Natural killer cell (primary cell): ENCODE data around the gene CYSRT1. TPM values are rescaled to one million over a fixed set of nuclear protein-coding genes. Genes with fewer than 3 reads are reported as not detected.
"Not testable (repeated sequence)": the region's sequence is repeated elsewhere in the genome, so short reads cannot be mapped to it uniquely, and the experiment has no call there.

Experiments used
- ATAC-seq, 3 donors: fragments of 150-1000 bp in 2 of 3; fragments of 200-7000 bp in 1 of 3; cut with Tn5 transposase; 1 replicate in 1 of 3; 2 replicates in 2 of 3; pipeline ENCODE4 v1.10.0; 2021; ENCODE audit warnings: mild to moderate bottlenecking in 2 of 3, moderate library complexity in 2 of 3
- DNase-seq, 2 donors: peaks; one replicate each; pipeline versions ENCODE4 v3.0.0 to v3.0.0-alpha.2; 2013 to 2021; ENCODE audit warnings: mixed read lengths in 1 of 2
- H3K27ac ChIP-seq: one replicate; pipeline ENCODE4 v1.5.1; 2013; ENCODE audit warnings: mild to moderate bottlenecking, low read length
- H3K27me3 ChIP-seq: one replicate; pipeline ENCODE4 v1.6.1; 2013; ENCODE audit warnings: low read length; ENCODE audit not compliant: control insufficient read depth, insufficient read depth
- H3K36me3 ChIP-seq: one replicate; pipeline ENCODE4 v1.6.1; 2013; ENCODE audit warnings: low read length; ENCODE audit not compliant: control insufficient read depth, insufficient read depth
- H3K4me1 ChIP-seq: one replicate; pipeline ENCODE4 v1.6.1; 2013; ENCODE audit warnings: low read length; ENCODE audit not compliant: control insufficient read depth, insufficient read depth
- H3K4me3 ChIP-seq: one replicate; pipeline ENCODE4 v1.5.1; 2013; ENCODE audit warnings: low read length
- H3K9me3 ChIP-seq: one replicate; pipeline ENCODE4 v1.6.1; 2013; ENCODE audit warnings: low read length; ENCODE audit not compliant: control insufficient read depth, insufficient read depth
- H3K27ac Mint-ChIP-seq, 2 donors: one replicate each; pipeline ENCODE4 v1.8.0; 2022; ENCODE audit warnings: mild to moderate bottlenecking in 2 of 2, mixed read lengths in 2 of 2, moderate library complexity in 1 of 2
- H3K27me3 Mint-ChIP-seq, 2 donors: one replicate each; pipeline ENCODE4 v1.8.0; 2022; ENCODE audit warnings: low read depth in 2 of 2, mixed read lengths in 2 of 2
- H3K36me3 Mint-ChIP-seq: one replicate; pipeline ENCODE4 v1.8.0; 2022; ENCODE audit warnings: mixed read lengths
- H3K4me1 Mint-ChIP-seq, 2 donors: one replicate each; pipeline ENCODE4 v1.8.0; 2022; ENCODE audit warnings: mixed read lengths in 2 of 2
- H3K4me3 Mint-ChIP-seq: one replicate; pipeline ENCODE4 v1.8.0; 2022; ENCODE audit warnings: mild to moderate bottlenecking, moderate library complexity, mixed read lengths
- H3K9me3 Mint-ChIP-seq, 2 donors: one replicate each; pipeline ENCODE4 v1.8.0; 2022; ENCODE audit warnings: mixed read lengths in 2 of 2
- WGBS: methylation state at CpG from one replicate; pipeline ENCODE4 v1.1.7; 2013; ENCODE audit warnings: missing lambda C conversion rate; ENCODE audit not compliant: insufficient coverage; 5-methylcytosine and 5-hydroxymethylcytosine counted together
- intact Hi-C: fragments of 100-400 bp; cut with micrococcal nuclease; formaldehyde crosslinking; loops from one replicate; pipeline ENCODE4 v1.14.2; 2022
- total RNA-seq, 4 donors: library from RNA; stranded (reverse); fragments of 120-200 nt in 1 of 4; gene quantifications; one replicate each; pipeline versions ENCODE4 v1.2.3 to v1.2.4, GENCODE V29; 2013 to 2022
- TF ChIP-seq, protein P1 (sequence below): fragments of 200-600 bp; IDR thresholded peaks from one replicate; pipeline ENCODE4 v1.8.0; 2022; ENCODE audit warnings: antibody characterized with exemption

Gene CYSRT1
- total RNA-seq, 3 donors from 2014 or later (not counting 1 experiment from before 2014, with no cell fraction given) = 0.38 TPM; not detected in 2

DNA sequence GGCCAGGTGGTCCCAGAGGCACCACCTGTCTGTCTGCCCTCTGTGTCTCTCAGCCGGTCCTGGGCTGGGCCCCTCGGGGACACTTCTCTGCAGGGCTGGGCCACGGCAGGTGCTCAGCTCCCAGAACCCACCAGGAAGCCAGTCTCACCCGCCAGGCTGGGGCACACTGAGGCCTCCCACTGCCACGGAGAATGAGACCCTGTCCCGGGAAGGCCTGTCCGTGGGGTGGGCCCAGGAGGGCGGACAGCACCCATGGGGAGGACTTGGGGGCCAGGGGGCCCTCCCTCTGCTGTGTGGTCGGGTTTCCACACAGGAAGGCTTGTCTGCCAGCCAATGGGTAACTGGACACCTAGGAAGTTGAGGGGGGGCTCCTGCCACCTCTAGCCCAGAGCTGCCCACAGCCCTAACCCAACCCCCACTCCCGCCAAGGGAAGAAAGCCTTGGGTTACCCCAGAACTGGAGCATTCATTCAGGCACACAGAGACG, 12.0 kb downstream of the CYSRT1 start:
- Mint-ChIP-seq H3K36me3 (no peaks in the 10 kb centered on the region), H3K27me3 (peaks cover 0 to 10% of the 10 kb centered on the region in 2 donors), H3K4me1 (peaks cover 5 to 23% of the 10 kb centered on the region in 2 donors), H3K9me3 (no peaks in the 10 kb centered on the region), H3K4me3 (no peak overlapping the region), H3K27ac (no peak overlapping the region)
- ATAC-seq (no peak), DNase-seq (no peak)
- TF ChIP-seq, protein P1, sequence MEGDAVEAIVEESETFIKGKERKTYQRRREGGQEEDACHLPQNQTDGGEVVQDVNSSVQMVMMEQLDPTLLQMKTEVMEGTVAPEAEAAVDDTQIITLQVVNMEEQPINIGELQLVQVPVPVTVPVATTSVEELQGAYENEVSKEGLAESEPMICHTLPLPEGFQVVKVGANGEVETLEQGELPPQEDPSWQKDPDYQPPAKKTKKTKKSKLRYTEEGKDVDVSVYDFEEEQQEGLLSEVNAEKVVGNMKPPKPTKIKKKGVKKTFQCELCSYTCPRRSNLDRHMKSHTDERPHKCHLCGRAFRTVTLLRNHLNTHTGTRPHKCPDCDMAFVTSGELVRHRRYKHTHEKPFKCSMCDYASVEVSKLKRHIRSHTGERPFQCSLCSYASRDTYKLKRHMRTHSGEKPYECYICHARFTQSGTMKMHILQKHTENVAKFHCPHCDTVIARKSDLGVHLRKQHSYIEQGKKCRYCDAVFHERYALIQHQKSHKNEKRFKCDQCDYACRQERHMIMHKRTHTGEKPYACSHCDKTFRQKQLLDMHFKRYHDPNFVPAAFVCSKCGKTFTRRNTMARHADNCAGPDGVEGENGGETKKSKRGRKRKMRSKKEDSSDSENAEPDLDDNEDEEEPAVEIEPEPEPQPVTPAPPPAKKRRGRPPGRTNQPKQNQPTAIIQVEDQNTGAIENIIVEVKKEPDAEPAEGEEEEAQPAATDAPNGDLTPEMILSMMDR = no peak
- Histone ChIP-seq H3K27ac (no peak overlapping the region), H3K4me3 (no peak overlapping the region), H3K36me3 (no peaks in the 10 kb centered on the region), H3K4me1 (peaks cover 57% of the 10 kb centered on the region), H3K27me3 (no peaks in the 10 kb centered on the region), H3K9me3 (no peaks in the 10 kb centered on the region)
- 26% methylated on average over 11 of the region's 11 CpGs for WGBS
- intact Hi-C loops = no loop called here

DNA sequence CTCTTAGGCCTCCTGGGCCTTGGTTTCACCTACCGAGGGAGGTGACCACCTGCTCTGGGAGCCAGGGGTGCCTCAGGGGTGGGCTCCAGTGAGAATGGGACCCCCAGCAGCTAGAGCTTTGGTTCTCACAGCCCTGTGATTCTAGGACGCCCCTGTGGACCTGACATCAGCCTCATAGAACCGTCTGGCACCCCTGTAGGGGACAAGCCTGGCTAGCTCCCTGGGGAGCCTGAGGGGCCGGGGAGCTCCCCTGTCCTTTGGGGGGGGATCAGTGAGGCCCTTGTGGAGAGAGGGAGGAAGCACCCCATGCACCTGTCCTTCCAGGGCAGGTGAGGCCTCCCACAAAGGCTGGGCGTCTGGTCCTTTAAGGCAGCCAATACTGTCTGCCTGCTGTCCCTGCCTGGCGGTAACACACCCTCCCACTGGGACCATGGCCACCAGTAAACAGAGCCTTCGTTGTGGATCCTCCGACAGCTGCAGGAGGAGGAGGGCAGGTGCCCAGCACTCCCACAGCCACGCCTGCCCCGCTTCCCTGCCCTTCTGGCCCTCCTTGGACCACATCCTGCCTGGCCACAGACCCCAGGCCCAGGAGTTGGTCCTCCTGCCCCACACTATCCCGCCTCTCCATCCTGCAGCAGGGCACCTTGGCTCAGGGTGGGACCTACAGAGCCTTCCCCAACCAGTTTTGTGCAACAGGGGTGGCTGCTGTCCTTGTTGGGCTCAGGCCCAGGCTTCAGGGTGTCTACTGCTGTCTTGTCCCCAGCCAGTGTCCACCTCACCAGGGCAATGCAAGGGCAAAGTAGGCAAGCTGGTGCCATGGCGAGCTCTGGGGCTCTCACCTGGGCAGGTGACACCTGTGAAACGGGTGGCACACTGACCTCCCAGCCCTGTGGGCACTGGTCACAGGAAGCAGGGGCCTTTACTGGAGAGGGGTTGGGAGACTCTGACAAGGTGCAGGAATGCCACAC, 13.1 kb downstream of the CYSRT1 start:
- no peak for ATAC-seq
- no peak overlapping the region for H3K27ac ChIP-seq
- 87% methylated on average over 13 of the region's 13 CpGs for WGBS
- no peaks in the 10 kb centered on the region for H3K9me3 Mint-ChIP-seq
- no peak overlapping the region for H3K4me3 Mint-ChIP-seq
- no peak overlapping the region for H3K4me3 ChIP-seq
- no peaks in the 10 kb centered on the region for H3K36me3 Mint-ChIP-seq
- no peak overlapping the region for H3K27ac Mint-ChIP-seq
- DNase-seq = no peak
- H3K4me1 Mint-ChIP-seq = peaks cover 16 to 34% of the 10 kb centered on the region in 2 donors
- peaks cover 68% of the 10 kb centered on the region for H3K4me1 ChIP-seq
- intact Hi-C loops = no loop called here
- TF ChIP-seq, protein P1 = no peak
- H3K27me3 ChIP-seq = no peaks in the 10 kb centered on the region
- peaks cover 0 to 10% of the 10 kb centered on the region in 2 donors for H3K27me3 Mint-ChIP-seq
- H3K36me3 ChIP-seq = peaks cover 10% of the 10 kb centered on the region
- no peaks in the 10 kb centered on the region for H3K9me3 ChIP-seq

DNA sequence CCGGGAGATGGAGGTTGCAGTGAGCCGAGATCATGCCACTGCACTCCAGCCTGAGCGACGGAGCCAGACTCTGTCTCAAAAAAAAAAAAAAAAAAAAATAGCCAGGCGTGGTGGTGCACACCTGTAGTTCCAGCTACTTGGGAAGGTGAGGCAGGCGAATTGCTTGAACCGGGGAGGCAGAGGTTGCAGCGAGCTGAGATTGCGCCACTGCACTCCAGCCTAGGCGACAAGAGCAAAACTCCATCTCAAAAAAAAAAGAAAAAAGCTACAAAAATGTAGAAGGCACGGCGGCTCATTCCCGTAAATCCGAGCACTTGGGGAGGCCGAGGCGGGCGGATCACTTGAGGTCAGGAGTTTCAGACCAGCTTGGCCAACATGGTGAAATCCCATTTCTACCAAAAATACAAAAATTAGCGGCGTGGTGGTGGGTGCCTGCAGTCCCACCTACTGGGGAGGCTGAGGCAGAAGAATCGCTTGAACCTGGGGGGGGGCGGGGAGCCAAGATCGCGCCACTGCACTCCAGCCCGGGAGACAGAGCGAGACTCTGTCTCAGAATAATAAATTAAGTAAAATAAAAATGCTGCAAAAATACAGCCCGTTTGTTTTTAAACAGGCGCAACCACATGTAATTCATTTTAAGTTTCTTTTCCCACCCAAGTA, 14.7 kb downstream of the CYSRT1 start:
- H3K36me3 ChIP-seq = peaks cover 17% of the 10 kb centered on the region
- peak overlapping the region; percentile 67 to 94 for H3K27ac Mint-ChIP-seq
- peaks cover 19 to 41% of the 10 kb centered on the region in 2 donors for H3K4me1 Mint-ChIP-seq
- H3K27ac ChIP-seq = peak overlapping the region; percentile 49
- DNase-seq, H3K9me3 ChIP-seq, H3K36me3 Mint-ChIP-seq, H3K27me3 ChIP-seq, H3K9me3 Mint-ChIP-seq, ATAC-seq, H3K27me3 Mint-ChIP-seq: not testable (repeated sequence)
- H3K4me3 ChIP-seq = peak overlapping the region; percentile 46
- peak overlapping the region; percentile 76 for H3K4me3 Mint-ChIP-seq
- 55% methylated on average over 27 of the region's 27 CpGs for WGBS
- peaks cover 64% of the 10 kb centered on the region for H3K4me1 ChIP-seq
- intact Hi-C loops = loop anchor here (5.0 kb wide), 2 partner anchors 37 to 447 kb away; partner anchors contain the start of genes TMEM141 and TPRN
